Endothelial cell of umbilical vein (primary cell): ENCODE results near the gene FGD5. TPM values are rescaled to one million over a fixed set of nuclear protein-coding genes. Genes with fewer than 3 reads are reported as not detected.

Experiments used
- BruUV-seq: library from RNA; stranded (reverse); fragments of 400-500 nt; replicated peaks from 2 replicates; lab custom pipeline; 2021; lab: Mats Ljungman, UMichigan
- CTCF ChIA-PET: fragments of 300-600, 350-600 bp; sonication (Branson Sonifier 250); formaldehyde crosslinking; loops from one replicate; lab custom pipeline; 2021; ENCODE audit warnings: antibody characterized with exemption, inconsistent platforms; lab: Charles Lee
- POLR2A ChIA-PET: fragments of 300-600, 350-600 bp; sonication (Branson Sonifier 250); formaldehyde crosslinking; loops from one replicate; lab custom pipeline; 2021; ENCODE audit warnings: antibody characterized with exemption, inconsistent platforms; lab: Charles Lee
- DNase-seq: peaks from one replicate; pipeline ENCODE4 v3.0.0-alpha.2; 2011; ENCODE audit warnings: low read depth, low spot score
- FAIRE-seq: peaks from 2 replicates; lab custom pipeline; 2011; peaks lifted over from hg19 to GRCh38; lab: Jason Lieb, UNC
- H2AFZ ChIP-seq: 2 replicates; pipeline ENCODE4 v1.6.0; 2012; ENCODE audit warnings: low read depth, low read length, control low read depth, inconsistent platforms
- H3K27ac ChIP-seq: 2 replicates; pipeline ENCODE4 v1.5.1; 2011; ENCODE audit warnings: low read depth, mild to moderate bottlenecking, control low read depth, low read length, moderate library complexity; ENCODE audit not compliant: insufficient read depth
- H3K27me3 ChIP-seq, 2 experiments: 2 replicates each; pipeline versions ENCODE4 v1.6.0 to v1.6.1; 2011; ENCODE audit warnings: low read length in 2 of 2, mixed read lengths in 1 of 2; ENCODE audit not compliant: control insufficient read depth in 2 of 2, insufficient read depth in 2 of 2
- H3K36me3 ChIP-seq, 2 experiments: 2 replicates in 1 of 2; 3 replicates in 1 of 2; pipeline ENCODE4 v1.5.1; 2011; ENCODE audit warnings: low read length in 2 of 2, mild to moderate bottlenecking in 1 of 2, moderate library complexity in 1 of 2; ENCODE audit not compliant: control insufficient read depth in 2 of 2, insufficient read depth in 2 of 2; ENCODE audit errors: extremely low read depth in 1 of 2
- H3K4me1 ChIP-seq: 3 replicates; pipeline ENCODE4 v1.5.1; 2011; ENCODE audit warnings: mild to moderate bottlenecking, low read length; ENCODE audit not compliant: control insufficient read depth, insufficient read depth; ENCODE audit errors: extremely low read depth
- H3K4me2 ChIP-seq: 2 replicates; pipeline ENCODE4 v1.6.1; 2011; ENCODE audit warnings: low read length, control low read depth, mixed read lengths; ENCODE audit not compliant: insufficient read depth
- H3K4me3 ChIP-seq, 3 experiments: fragments of 200-600 bp in 1 of 3; sonication (generic), shearing (Covaris generic) in 1 of 3; replicated peaks in 1 of 3; 2 replicates each; pipeline ENCODE4 v1.5.1; 2011 to 2016; ENCODE audit warnings: control low read depth in 3 of 3, low read length in 3 of 3, mild to moderate bottlenecking in 2 of 3, inconsistent platforms in 1 of 3, low read depth in 1 of 3, moderate library complexity in 1 of 3; ENCODE audit not compliant: insufficient read depth in 1 of 3
- H3K79me2 ChIP-seq: 2 replicates; pipeline ENCODE4 v1.6.0; 2012; ENCODE audit warnings: low read length, inconsistent platforms; ENCODE audit not compliant: control insufficient read depth, insufficient read depth
- H3K9ac ChIP-seq: replicated peaks from 2 replicates; pipeline ENCODE3; 2011; ENCODE audit warnings: low read length, control low read depth; ENCODE audit not compliant: insufficient read depth; ENCODE audit errors: extremely low read depth
- H3K9me1 ChIP-seq: replicated peaks from 3 replicates; pipeline ENCODE4 v1.6.0; 2011; ENCODE audit warnings: mild to moderate bottlenecking, low read length; ENCODE audit not compliant: control insufficient read depth, insufficient read depth; ENCODE audit errors: extremely low read depth
- H3K9me3 ChIP-seq: replicated peaks from 2 replicates; pipeline ENCODE4 v1.5.1; 2012; ENCODE audit warnings: low read length, inconsistent platforms; ENCODE audit not compliant: control insufficient read depth, insufficient read depth
- H4K20me1 ChIP-seq: replicated peaks from 2 replicates; pipeline ENCODE3; 2011; ENCODE audit warnings: mild to moderate bottlenecking, low read length; ENCODE audit not compliant: control insufficient read depth, insufficient read depth; ENCODE audit errors: extremely low read depth
- EZH2 ChIP-seq: IDR thresholded peaks from 2 replicates; pipeline ENCODE4 v1.6.1; 2012; ENCODE audit warnings: borderline replicate concordance, low read depth, mild to moderate bottlenecking, moderate library complexity, low read length, inconsistent platforms; ENCODE audit not compliant: severe bottlenecking
- FOS ChIP-seq: IDR thresholded peaks from 2 replicates; pipeline ENCODE4 v1.6.1; 2011; ENCODE audit warnings: mild to moderate bottlenecking, low read length, moderate library complexity, borderline replicate concordance; ENCODE audit not compliant: insufficient read depth
- JUN ChIP-seq: IDR thresholded peaks from 2 replicates; pipeline ENCODE4 v1.6.1; 2011; ENCODE audit warnings: borderline replicate concordance, low read depth; ENCODE audit not compliant: insufficient read length, insufficient read depth
- MYC ChIP-seq: IDR thresholded peaks from one replicate; pipeline ENCODE4 v1.6.1; 2011; ENCODE audit warnings: mild to moderate bottlenecking, low read depth, low read length
- POLR2A ChIP-seq: IDR thresholded peaks from 2 replicates; pipeline ENCODE4 v1.6.1; 2012; ENCODE audit warnings: low read depth, mild to moderate bottlenecking, control low read depth, low read length
- POLR2AphosphoS5 ChIP-seq: IDR thresholded peaks from 2 replicates; pipeline ENCODE4 v1.6.1; 2012; ENCODE audit warnings: low read depth, mild to moderate bottlenecking, control low read depth, low read length, moderate library complexity; ENCODE audit not compliant: insufficient read depth
- dilution Hi-C: fragments of 300-500 bp; cut with MboI; formaldehyde crosslinking; loops from one replicate; pipeline ENCODE4 v1.15.0; 2019; ENCODE audit warnings: low sequenced_read_pairs; ENCODE audit not compliant: extremely low pct_ligation_motif_present
- intact Hi-C: fragments of 100-400 bp; cut with micrococcal nuclease; formaldehyde crosslinking; loops from one replicate; pipeline ENCODE4 v1.10.0; 2022
- polyA plus RNA-seq, 4 experiments: library from polyadenylated mRNA; depleted of rRNA in 3 of 4; stranded (reverse) in 3 of 4; unstranded in 1 of 4; fragments of >200 nt; gene quantifications; 2 replicates each; pipeline versions ENCODE4 v1.2.1 to v1.2.3, GENCODE V29; 2011 to 2012; ENCODE audit warnings: missing spikeins in 1 of 4
- total RNA-seq: library from RNA; stranded (reverse); gene quantifications from 2 replicates; pipeline ENCODE4 v1.2.3, GENCODE V29; 2021
- TF ChIP-seq, protein P1 (sequence below): IDR thresholded peaks from 2 replicates; pipeline ENCODE4 v1.6.1; 2011; ENCODE audit not compliant: insufficient read depth, insufficient read length
- TF ChIP-seq, protein P2 (sequence below), 2 donors: IDR thresholded peaks; 1 replicate in 1 of 2; 2 replicates in 1 of 2; pipeline ENCODE4 v1.5.1; 2011; ENCODE audit warnings: low read length in 2 of 2, mild to moderate bottlenecking in 2 of 2, moderate library complexity in 2 of 2, control low read depth in 1 of 2, inconsistent platforms in 1 of 2, low read depth in 1 of 2; ENCODE audit not compliant: insufficient read depth in 1 of 2; ENCODE audit errors: extremely low read depth in 1 of 2

Gene FGD5
- total and polyA plus RNA-seq, 2 donors (not counting 3 experiments of a cell fraction or from before 2014, with no cell fraction given): 49.6 to 134 TPM

DNA sequence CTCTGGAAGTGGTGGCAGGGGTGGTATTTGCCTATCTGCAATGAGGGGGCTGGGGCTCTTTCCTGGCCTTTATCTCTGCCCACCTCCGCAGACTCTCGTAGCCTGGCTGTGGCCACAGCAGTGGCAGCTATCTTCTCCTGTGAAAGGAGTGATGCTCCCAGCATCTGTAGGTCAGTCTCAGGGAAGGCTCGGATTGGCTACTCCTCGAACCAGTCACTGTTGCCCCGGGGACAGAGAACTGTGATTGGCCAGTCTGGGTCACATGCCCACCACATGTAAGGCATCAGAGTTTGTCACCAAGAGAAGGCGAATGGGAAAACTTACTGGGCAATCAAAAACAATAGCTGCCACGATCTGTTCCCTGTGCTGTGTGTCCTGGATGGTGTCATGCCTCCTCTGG, 30.1 kb upstream of the FGD5 start:
- H3K27ac ChIP-seq: no peak overlapping the region
- H3K9me3 ChIP-seq: no peaks in the 10 kb centered on the region
- TF ChIP-seq EZH2: no peak
- TF ChIP-seq FOS: no peak
- TF ChIP-seq POLR2A: no peak
- TF ChIP-seq MYC: no peak
- TF ChIP-seq, protein P1, sequence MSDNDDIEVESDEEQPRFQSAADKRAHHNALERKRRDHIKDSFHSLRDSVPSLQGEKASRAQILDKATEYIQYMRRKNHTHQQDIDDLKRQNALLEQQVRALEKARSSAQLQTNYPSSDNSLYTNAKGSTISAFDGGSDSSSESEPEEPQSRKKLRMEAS: peak; percentile 13
- TF ChIP-seq POLR2AphosphoS5: no peak
- TF ChIP-seq, protein P2, sequence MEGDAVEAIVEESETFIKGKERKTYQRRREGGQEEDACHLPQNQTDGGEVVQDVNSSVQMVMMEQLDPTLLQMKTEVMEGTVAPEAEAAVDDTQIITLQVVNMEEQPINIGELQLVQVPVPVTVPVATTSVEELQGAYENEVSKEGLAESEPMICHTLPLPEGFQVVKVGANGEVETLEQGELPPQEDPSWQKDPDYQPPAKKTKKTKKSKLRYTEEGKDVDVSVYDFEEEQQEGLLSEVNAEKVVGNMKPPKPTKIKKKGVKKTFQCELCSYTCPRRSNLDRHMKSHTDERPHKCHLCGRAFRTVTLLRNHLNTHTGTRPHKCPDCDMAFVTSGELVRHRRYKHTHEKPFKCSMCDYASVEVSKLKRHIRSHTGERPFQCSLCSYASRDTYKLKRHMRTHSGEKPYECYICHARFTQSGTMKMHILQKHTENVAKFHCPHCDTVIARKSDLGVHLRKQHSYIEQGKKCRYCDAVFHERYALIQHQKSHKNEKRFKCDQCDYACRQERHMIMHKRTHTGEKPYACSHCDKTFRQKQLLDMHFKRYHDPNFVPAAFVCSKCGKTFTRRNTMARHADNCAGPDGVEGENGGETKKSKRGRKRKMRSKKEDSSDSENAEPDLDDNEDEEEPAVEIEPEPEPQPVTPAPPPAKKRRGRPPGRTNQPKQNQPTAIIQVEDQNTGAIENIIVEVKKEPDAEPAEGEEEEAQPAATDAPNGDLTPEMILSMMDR (IDR thresholded peaks at IDR 0.05; ENCODE audit: extremely low read depth in 1 of 2, insufficient read depth in 1 of 2, low read depth in 1 of 2, low read length in 2 of 2): no peak
- no peak for TF ChIP-seq JUN
- H3K36me3 ChIP-seq: no peaks in the 10 kb centered on the region
- ChIA-PET POLR2A (no interaction called here), CTCF (interaction anchor here (0.6 to 4.4 kb wide), 6 partner anchors 8 to 132 kb away, joined by 3 to 60 read pairs (median 4); no protein-coding TSS in a partner anchor)
- no peak for FAIRE-seq
- H3K9ac ChIP-seq: no peak overlapping the region
- intact Hi-C loops (loop anchor here (10.0 kb wide), 1 partner anchor 284 kb away; no protein-coding TSS in a partner anchor), dilution Hi-C loops (loop anchor here (10.0 kb wide), 1 partner anchor 56 kb away; no protein-coding TSS in a partner anchor)
- no peak overlapping the region for H2AFZ ChIP-seq
- H4K20me1 ChIP-seq: no peaks in the 10 kb centered on the region
- no peaks in the 10 kb centered on the region for H3K4me1 ChIP-seq
- BruUV-seq: no TSS peak
- H3K27me3 ChIP-seq: peaks cover 4 to 13% of the 10 kb centered on the region in 2 experiments
- no peaks in the 10 kb centered on the region for H3K9me1 ChIP-seq
- no peaks in the 10 kb centered on the region for H3K79me2 ChIP-seq
- no peak overlapping the region for H3K4me3 ChIP-seq
- DNase-seq: no peak
- no peak overlapping the region for H3K4me2 ChIP-seq
